ENCODE measurements around the gene PPP1R3C.

Gene PPP1R3C

DNA sequence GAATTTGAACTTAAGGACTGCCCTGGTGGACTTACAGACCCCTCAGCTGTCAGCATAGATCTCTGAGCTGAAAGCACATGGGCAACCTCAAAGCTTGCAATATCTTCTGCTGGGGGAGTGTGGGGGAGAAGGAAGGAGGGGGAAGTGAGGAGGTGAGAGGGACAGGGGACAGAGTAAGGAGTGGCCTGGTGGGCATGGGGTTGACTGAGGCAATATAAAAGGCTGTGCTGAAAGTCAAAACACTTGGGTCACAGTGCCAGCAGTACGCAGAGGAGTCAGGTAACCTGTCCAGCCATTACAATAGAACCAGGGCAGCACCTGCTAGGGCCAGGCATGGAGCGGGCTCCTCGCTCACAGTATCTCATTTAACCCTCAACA lies 43.2 kb downstream of the PPP1R3C start:
- no peak overlapping the region for H3K27ac ChIP-seq (ENCODE audit: low read length)
- no peaks in the 10 kb centered on the region for H3K36me3 ChIP-seq (ENCODE audit: control insufficient read depth, insufficient read depth, low read length)
- WGBS (ENCODE audit: insufficient coverage, insufficient read length) = no CpG with 5 or more reads among the region's 3 CpGs
- H3K9me3 ChIP-seq (ENCODE audit: control insufficient read depth, insufficient read depth, low read length) = no peaks in the 10 kb centered on the region
- no peak overlapping the region for H3K4me3 ChIP-seq (ENCODE audit: low read length)
- no peaks in the 10 kb centered on the region for H3K27me3 ChIP-seq (ENCODE audit: control insufficient read depth, insufficient read depth, low read length)
- DNase-seq (ENCODE audit: low read depth, low spot score) = no peak
- no peaks in the 10 kb centered on the region for H3K4me1 ChIP-seq (ENCODE audit: control insufficient read depth, insufficient read depth, low read length)

DNA sequence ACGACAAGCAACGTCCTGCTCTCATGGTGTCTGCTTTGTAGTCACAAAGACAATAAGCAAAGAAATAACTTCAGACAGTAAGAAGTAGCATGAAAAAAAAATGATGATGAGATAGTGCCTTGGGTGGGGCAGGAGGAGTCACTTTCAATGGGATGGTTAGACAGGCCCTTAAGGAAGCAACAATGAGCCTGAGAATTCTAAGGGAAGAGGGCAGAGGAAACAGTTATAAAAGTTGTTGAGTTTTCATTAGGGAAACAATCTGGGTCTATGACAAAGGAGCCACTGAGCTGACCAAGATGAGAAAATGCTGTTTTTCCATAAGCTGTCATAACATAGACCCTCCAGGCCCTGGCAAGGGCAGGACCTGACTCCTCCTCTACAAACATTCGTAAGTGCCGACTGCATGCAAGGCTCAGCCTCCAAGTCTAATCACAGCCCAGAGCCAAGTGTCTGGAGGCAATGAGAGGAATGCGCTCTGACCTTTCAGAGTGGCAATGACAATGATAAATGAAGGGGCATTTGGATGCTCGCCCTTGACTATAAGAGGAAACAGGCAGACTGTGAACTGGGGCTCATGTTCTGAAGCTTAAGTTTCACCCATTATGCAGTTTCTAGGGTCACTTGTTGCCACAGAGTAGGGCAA lies 43.7 kb downstream of the PPP1R3C start:
- no peaks in the 10 kb centered on the region for H3K36me3 ChIP-seq (ENCODE audit: control insufficient read depth, insufficient read depth, low read length)
- H3K4me1 ChIP-seq (ENCODE audit: control insufficient read depth, insufficient read depth, low read length) = no peaks in the 10 kb centered on the region
- no peak overlapping the region for H3K27ac ChIP-seq (ENCODE audit: low read length)
- no peaks in the 10 kb centered on the region for H3K9me3 ChIP-seq (ENCODE audit: control insufficient read depth, insufficient read depth, low read length)
- WGBS (ENCODE audit: insufficient coverage, insufficient read length) = no CpG with 5 or more reads among the region's 6 CpGs
- no peak for DNase-seq (ENCODE audit: low read depth, low spot score)
- no peaks in the 10 kb centered on the region for H3K27me3 ChIP-seq (ENCODE audit: control insufficient read depth, insufficient read depth, low read length)
- no peak overlapping the region for H3K4me3 ChIP-seq (ENCODE audit: low read length)

DNA sequence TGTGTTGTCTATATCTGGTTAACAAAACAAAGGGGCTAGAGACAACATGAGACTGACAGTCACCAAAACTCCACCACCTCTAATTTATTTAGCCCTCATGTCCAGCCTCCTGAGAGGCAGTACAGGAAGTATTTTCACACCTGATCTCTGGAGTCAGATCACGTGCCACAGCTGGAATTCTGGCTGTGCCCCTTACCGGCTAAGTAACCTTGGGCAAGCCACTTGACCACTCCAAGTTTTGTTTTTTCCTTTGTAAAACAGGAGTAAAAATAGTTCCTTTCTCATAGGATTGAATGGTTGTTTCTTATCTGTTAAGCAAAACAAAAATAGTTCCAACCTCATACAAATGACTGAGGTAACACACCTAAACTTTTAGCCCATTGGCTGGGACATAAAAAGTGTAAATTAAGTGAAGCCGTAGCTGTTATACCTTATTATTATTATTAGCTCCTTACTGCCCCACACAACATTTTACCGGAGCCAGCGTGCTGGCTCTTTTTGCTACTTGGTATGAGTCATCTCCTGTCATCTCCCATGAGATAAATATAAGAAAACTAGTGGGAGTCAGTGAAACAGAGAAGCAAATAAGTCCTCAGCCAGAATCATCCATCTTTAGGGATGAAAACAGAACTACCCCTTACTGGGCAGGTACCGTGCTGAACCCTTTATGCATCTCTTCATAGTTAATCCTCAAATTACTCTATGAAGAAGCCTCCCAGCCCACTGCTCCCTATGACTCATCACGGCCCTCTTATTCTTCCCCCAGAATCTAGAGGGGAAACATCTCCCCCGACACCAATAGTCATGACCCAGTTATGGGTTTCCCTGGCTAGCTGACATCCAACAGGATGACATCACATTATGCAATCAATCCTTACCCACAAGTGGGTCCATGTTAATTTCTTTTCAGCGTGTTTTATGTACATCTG lies 44.9 kb downstream of the PPP1R3C start:
- Histone ChIP-seq H3K4me1 (ENCODE audit: control insufficient read depth, insufficient read depth, low read length) (no peaks in the 10 kb centered on the region), H3K27ac (ENCODE audit: low read length) (no peak overlapping the region), H3K4me3 (ENCODE audit: low read length) (no peak overlapping the region), H3K9me3 (ENCODE audit: control insufficient read depth, insufficient read depth, low read length) (no peaks in the 10 kb centered on the region), H3K27me3 (ENCODE audit: control insufficient read depth, insufficient read depth, low read length) (no peaks in the 10 kb centered on the region), H3K36me3 (ENCODE audit: control insufficient read depth, insufficient read depth, low read length) (no peaks in the 10 kb centered on the region)
- no peak for DNase-seq (ENCODE audit: low read depth, low spot score)
- no CpG with 5 or more reads among the region's 9 CpGs for WGBS (ENCODE audit: insufficient coverage, insufficient read length)

DNA sequence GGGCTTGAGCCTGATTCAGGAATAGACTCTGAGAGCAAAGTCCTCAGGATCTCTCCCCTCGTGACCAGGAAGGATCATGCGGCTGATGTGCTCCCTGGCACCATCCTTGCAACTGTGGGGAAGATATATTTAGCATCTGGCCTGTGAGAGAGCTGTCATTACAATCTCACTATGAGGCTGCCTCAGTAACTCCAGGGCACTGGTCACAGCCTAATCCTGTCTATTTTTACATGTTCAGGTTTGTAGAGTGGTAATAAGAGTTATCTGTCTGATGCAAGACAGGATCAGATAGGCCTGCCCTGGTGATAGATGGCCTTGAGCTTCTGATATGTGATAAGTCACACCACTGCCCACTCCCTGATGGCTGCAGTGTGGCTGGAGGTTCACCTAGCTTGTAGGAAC lies 50.7 kb downstream of the PPP1R3C start:
- no peak overlapping the region for H3K27ac ChIP-seq (ENCODE audit: low read length)
- H3K27me3 ChIP-seq (ENCODE audit: control insufficient read depth, insufficient read depth, low read length) = no peaks in the 10 kb centered on the region
- no CpG with 5 or more reads among the region's 2 CpGs for WGBS (ENCODE audit: insufficient coverage, insufficient read length)
- no peaks in the 10 kb centered on the region for H3K4me1 ChIP-seq (ENCODE audit: control insufficient read depth, insufficient read depth, low read length)
- H3K9me3 ChIP-seq (ENCODE audit: control insufficient read depth, insufficient read depth, low read length) = no peaks in the 10 kb centered on the region
- no peaks in the 10 kb centered on the region for H3K36me3 ChIP-seq (ENCODE audit: control insufficient read depth, insufficient read depth, low read length)
- no peak overlapping the region for H3K4me3 ChIP-seq (ENCODE audit: low read length)
- DNase-seq (ENCODE audit: low read depth, low spot score) = no peak

DNA sequence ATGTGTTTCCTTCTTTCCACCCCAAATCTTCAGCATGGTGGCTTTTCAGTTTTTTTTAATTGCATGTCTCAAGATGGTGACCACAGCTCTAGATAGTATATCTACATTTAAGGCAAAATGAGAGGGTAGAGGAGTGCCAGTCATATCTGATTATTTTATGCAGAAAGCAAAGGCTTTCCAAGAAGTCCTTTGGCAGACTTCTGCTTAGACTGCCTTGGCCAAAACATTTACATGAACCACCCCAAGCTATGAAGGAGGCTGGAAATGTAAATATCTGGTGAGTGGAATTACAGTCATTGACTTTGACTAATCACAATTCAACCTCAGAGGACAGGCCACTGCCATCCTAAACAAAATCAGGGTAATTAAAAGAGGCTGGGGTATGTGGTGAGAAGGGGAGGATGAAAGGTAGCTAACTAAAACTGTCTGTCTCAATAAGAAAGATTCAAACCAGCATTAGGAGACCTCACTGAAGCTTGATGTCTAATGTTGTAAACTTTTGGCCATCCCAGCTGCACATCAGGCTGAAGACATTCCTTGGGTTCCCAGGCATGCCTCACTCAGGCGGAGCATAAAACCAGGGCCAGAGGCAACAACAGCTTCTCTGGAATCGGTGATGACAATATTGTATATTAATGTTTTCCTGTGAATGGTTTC lies 53.4 kb downstream of the PPP1R3C start:
- Histone ChIP-seq H3K36me3 (ENCODE audit: control insufficient read depth, insufficient read depth, low read length) (no peaks in the 10 kb centered on the region), H3K4me1 (ENCODE audit: control insufficient read depth, insufficient read depth, low read length) (no peaks in the 10 kb centered on the region), H3K9me3 (ENCODE audit: control insufficient read depth, insufficient read depth, low read length) (no peaks in the 10 kb centered on the region), H3K27ac (ENCODE audit: low read length) (no peak overlapping the region), H3K4me3 (ENCODE audit: low read length) (no peak overlapping the region), H3K27me3 (ENCODE audit: control insufficient read depth, insufficient read depth, low read length) (no peaks in the 10 kb centered on the region)
- WGBS (ENCODE audit: insufficient coverage, insufficient read length) = no CpG with 5 or more reads among the region's 2 CpGs
- no peak for DNase-seq (ENCODE audit: low read depth, low spot score)
